Measurements from ENCODE around the gene CD200.

DNA sequence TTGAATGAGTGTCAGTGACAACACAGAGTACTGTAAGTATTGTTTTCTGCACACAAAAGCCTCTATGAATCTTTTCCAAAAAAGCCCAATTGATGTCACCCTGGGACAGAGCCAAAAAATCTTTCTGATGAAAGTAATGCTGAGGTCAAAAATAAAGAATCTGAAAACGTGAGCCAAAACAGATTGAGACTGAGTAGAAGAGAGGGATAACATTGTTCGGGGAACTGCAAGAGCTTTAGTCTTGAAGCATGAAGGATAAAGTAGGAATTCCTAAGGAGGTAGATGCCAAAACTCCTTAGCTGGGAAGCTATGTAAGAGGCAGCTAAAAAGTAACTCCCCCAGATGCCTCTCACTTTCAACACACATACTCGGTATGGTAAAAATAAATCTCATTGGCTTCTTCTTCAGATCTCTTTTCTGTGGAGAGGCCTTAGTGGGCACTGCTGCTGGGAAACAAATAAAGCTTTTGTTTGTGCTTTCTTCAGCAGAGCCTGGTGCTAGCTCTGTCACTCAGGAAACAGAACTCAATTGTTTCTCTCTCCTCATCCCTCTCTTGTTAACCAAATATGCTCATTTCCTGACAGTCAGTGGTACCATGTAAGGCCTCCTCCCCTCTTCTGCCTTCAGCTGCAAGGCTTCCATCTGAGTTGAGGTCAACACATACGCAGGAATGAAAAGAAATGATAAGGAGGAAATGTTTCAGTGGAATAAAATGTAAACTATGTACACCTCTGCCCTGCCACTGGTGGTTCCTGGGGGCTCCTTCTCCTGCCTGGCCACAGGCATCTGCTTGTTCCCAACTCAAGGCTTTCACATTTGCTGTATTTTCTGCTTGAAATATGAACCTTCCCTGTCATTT is 58.1 kb downstream of the CD200 start:
- TF ChIP-seq, protein P1, sequence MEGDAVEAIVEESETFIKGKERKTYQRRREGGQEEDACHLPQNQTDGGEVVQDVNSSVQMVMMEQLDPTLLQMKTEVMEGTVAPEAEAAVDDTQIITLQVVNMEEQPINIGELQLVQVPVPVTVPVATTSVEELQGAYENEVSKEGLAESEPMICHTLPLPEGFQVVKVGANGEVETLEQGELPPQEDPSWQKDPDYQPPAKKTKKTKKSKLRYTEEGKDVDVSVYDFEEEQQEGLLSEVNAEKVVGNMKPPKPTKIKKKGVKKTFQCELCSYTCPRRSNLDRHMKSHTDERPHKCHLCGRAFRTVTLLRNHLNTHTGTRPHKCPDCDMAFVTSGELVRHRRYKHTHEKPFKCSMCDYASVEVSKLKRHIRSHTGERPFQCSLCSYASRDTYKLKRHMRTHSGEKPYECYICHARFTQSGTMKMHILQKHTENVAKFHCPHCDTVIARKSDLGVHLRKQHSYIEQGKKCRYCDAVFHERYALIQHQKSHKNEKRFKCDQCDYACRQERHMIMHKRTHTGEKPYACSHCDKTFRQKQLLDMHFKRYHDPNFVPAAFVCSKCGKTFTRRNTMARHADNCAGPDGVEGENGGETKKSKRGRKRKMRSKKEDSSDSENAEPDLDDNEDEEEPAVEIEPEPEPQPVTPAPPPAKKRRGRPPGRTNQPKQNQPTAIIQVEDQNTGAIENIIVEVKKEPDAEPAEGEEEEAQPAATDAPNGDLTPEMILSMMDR (conservative IDR thresholded peaks at IDR 0.05; ENCODE audit: low read length) = no peak
- no peak for TF ChIP-seq EZH2phosphoT487 (IDR thresholded peaks at IDR 0.05; ENCODE audit: borderline replicate concordance)

Measured in Loucy (cell line).